C4-2B (cell line): ENCODE results near the gene GNG4.

Experiments used
- CTCF ChIP-seq: fragments of 450-650 bp; conservative IDR thresholded peaks from 2 replicates; pipeline ENCODE4 v1.5.1; 2017; ENCODE audit warnings: mild to moderate bottlenecking
- ZFX ChIP-seq: fragments of 450-650 bp; IDR thresholded peaks from 2 replicates; pipeline ENCODE4 v1.6.1; 2017

DNA sequence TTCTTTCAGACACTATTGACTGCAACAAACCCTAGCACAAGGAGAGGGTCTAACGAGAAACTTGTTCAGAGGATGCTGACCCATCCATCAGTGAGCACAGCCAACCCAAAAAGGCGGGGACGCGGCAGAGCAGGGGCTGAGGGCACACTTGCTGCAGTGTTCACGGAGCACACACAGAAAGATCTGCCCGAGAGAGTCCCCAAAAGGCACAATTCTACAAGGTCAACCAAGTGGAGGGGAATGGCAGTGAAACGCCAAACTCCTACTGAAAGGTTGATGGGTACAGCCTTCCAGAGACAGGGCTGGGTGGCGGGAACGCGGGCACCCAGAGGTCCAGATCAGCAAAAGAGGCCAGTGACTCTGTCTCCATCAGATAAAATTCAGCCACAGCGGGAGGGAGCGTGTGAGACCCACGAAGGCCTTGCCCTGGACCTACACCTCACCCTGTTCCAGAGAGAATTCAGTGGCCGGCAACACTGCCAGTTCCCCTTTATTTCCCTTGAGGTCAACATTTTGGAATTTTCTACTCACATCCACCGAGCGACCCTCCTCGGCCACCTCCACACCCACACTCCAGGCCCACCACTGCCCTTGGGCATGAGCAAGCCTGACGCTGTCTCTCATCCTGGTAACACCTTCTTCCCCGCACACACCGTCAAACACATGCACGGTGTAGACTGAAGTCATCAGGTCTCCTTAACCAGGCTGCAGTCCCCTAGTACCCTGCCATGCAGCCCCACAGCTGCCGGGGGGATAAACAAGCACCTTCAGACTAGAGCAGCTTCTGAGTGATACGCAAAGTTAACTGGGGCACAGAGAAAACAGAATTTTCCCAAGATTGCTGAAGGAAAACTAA, 5.5 kb downstream of the GNG4 start:
- no peak for TF ChIP-seq CTCF
- TF ChIP-seq ZFX, result no peak
